ENCODE results near the gene TCF7L2.

DNA sequence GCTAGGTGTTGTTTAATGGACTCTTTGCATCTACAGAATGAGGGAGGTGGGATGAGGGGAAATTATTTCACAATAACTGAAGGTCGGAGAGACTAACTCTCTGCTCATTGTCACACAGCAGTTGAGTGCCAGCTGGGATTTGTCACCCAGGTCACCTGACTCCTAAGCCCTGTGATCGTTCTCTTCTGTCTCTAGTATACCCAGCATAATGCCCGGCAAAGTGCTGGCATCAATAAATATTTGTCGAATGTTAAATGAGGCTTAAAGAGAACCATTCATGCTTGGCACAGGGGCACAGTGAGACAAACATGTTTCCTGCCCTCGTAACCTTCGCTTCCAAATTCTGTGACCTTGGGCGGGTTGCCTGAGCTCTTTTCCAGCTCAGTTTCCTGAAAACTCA, 70.8 kb downstream of the TCF7L2 start:
- TF ChIP-seq, protein P1, sequence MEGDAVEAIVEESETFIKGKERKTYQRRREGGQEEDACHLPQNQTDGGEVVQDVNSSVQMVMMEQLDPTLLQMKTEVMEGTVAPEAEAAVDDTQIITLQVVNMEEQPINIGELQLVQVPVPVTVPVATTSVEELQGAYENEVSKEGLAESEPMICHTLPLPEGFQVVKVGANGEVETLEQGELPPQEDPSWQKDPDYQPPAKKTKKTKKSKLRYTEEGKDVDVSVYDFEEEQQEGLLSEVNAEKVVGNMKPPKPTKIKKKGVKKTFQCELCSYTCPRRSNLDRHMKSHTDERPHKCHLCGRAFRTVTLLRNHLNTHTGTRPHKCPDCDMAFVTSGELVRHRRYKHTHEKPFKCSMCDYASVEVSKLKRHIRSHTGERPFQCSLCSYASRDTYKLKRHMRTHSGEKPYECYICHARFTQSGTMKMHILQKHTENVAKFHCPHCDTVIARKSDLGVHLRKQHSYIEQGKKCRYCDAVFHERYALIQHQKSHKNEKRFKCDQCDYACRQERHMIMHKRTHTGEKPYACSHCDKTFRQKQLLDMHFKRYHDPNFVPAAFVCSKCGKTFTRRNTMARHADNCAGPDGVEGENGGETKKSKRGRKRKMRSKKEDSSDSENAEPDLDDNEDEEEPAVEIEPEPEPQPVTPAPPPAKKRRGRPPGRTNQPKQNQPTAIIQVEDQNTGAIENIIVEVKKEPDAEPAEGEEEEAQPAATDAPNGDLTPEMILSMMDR (conservative IDR thresholded peaks at IDR 0.05; ENCODE audit: low read depth, low read length) = no peak
- TF ChIP-seq EZH2 (IDR thresholded peaks at IDR 0.05; ENCODE audit: low read length, unreplicated experiment) = no peak
- no peak for TF ChIP-seq EZH2phosphoT487 (IDR thresholded peaks at IDR 0.05; ENCODE audit: borderline replicate concordance, low read length)

Measured in PC-3 (cell line).